ENCODE results near the gene ZNF365. TPM values are rescaled to one million over a fixed set of nuclear protein-coding genes. Genes with fewer than 3 reads are reported as not detected.

Gene ZNF365
- total and polyA plus RNA-seq, 2 of the 8 experiments (the other 6 are each of a cell fraction or from before 2014, with no cell fraction given) = 0.41 to 0.43 TPM

GRCh38 chr10:62386356-62387320 is 12.5 kb downstream of the ZNF365 start (continued):
- TF ChIP-seq ZNF274 (IDR thresholded peaks at IDR 0.05; ENCODE audit: borderline replicate concordance, extremely low read depth, low read length) = no peak
- TF ChIP-seq JUN (IDR thresholded peaks at IDR 0.05; ENCODE audit: low read depth, low read length) = no peak
- TF ChIP-seq E2F6 (IDR thresholded peaks at IDR 0.05) = no peak
- no peak for TF ChIP-seq SUZ12 (IDR thresholded peaks at IDR 0.05; ENCODE audit: low read length)
- no peak for TF ChIP-seq SP4 (IDR thresholded peaks at IDR 0.05; ENCODE audit: low read length)
- no peak for TF ChIP-seq SRF (IDR thresholded peaks at IDR 0.05; ENCODE audit: low read depth, low read length)

Data from H1 (cell line).